Measurements from ENCODE around the gene ARID2.

ARID2 gene, protein sequence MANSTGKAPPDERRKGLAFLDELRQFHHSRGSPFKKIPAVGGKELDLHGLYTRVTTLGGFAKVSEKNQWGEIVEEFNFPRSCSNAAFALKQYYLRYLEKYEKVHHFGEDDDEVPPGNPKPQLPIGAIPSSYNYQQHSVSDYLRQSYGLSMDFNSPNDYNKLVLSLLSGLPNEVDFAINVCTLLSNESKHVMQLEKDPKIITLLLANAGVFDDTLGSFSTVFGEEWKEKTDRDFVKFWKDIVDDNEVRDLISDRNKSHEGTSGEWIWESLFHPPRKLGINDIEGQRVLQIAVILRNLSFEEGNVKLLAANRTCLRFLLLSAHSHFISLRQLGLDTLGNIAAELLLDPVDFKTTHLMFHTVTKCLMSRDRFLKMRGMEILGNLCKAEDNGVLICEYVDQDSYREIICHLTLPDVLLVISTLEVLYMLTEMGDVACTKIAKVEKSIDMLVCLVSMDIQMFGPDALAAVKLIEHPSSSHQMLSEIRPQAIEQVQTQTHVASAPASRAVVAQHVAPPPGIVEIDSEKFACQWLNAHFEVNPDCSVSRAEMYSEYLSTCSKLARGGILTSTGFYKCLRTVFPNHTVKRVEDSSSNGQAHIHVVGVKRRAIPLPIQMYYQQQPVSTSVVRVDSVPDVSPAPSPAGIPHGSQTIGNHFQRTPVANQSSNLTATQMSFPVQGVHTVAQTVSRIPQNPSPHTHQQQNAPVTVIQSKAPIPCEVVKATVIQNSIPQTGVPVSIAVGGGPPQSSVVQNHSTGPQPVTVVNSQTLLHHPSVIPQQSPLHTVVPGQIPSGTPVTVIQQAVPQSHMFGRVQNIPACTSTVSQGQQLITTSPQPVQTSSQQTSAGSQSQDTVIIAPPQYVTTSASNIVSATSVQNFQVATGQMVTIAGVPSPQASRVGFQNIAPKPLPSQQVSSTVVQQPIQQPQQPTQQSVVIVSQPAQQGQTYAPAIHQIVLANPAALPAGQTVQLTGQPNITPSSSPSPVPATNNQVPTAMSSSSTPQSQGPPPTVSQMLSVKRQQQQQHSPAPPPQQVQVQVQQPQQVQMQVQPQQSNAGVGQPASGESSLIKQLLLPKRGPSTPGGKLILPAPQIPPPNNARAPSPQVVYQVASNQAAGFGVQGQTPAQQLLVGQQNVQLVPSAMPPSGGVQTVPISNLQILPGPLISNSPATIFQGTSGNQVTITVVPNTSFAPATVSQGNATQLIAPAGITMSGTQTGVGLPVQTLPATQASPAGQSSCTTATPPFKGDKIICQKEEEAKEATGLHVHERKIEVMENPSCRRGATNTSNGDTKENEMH (N-terminal part only)

GRCh38 chr12:45729233-45730083 lies at the start of gene ARID2:
TSS of gene ARID2 (plus strand) at chr12:45729706. CDS start at chr12:45729837, 131 bp downstream.
- CTCF ChIA-PET: interaction anchor here (0.6 to 0.9 kb wide), 5 partner anchors 38 to 425 kb away, joined by 3 read pairs; no protein-coding TSS in a partner anchor
- peak; percentile 45 for DNase-seq (ENCODE audit: low spot score)
- POLR2A ChIA-PET (ENCODE audit: low non-redundant PET): interaction anchor here (0.6 kb wide), 1 partner anchor 263 kb away, joined by 5 read pairs; no protein-coding TSS in a partner anchor
- TF ChIP-seq CTCF (conservative IDR thresholded peaks at IDR 0.05; ENCODE audit: low read depth): no peak
- H3K27ac ChIP-seq: peak within 1 kb of the TSS; percentile 99

DNA sequence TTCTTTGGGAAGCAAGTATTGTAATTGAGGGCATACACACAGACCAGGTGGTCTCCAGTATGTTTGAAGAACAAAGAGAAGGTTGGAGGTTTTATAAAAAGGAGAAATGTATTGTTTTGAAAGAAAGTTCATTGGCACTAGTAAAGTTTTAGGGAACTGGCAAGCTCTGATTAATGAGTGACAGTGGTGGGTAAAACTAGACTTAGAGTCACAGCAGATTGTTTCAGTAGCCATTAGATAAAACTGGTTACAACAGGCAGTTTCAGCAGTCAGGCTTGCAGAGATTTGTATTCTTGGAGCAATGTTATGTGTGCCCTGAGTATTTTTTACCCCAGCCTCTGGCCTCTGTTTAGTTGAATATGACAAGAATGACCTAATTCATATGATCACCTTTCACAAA lies 49.1 kb upstream of the ARID2 start:
- ChIA-PET POLR2A (ENCODE audit: low non-redundant PET) (no interaction called here), CTCF (no interaction called here)
- H3K27ac ChIP-seq: no peak overlapping the region
- TF ChIP-seq CTCF (conservative IDR thresholded peaks at IDR 0.05; ENCODE audit: low read depth): no peak
- DNase-seq (ENCODE audit: low spot score): no peak

DNA sequence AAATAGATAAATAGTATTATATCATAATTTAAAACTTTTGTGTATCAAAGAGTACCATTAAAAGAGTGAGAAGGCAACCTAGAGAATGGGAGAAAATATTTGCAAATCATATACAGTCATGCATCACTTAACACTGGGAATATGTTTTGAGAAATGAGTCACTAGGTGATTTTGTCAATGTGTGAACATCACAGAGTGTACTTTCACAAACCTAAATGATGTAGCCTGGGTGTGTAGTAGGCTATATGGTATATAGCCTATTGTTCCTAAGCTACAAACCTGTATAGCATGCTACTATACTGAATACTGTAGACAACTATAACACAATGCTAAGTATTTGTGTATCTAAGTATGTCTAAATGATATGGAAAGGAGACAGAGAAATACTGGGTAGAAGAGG lies 48.0 kb upstream of the ARID2 start:
- no peak for TF ChIP-seq CTCF (conservative IDR thresholded peaks at IDR 0.05; ENCODE audit: low read depth)
- POLR2A ChIA-PET (ENCODE audit: low non-redundant PET): no interaction called here
- DNase-seq (ENCODE audit: low spot score): no peak
- CTCF ChIA-PET: interaction anchor here (0.7 to 0.9 kb wide), 2 partner anchors 138 to 192 kb away, joined by 3 read pairs; no protein-coding TSS in a partner anchor
- no peak overlapping the region for H3K27ac ChIP-seq

- CTCF ChIA-PET: no interaction called here
- no peak for DNase-seq (ENCODE audit: low spot score)
- no peak overlapping the region for H3K27ac ChIP-seq
- POLR2A ChIA-PET (ENCODE audit: low non-redundant PET): no interaction called here
- no peak for TF ChIP-seq CTCF (conservative IDR thresholded peaks at IDR 0.05; ENCODE audit: low read depth)
Observed at GRCh38 chr12:45685680-45686079, 43.8 kb upstream of the ARID2 start.

DNA sequence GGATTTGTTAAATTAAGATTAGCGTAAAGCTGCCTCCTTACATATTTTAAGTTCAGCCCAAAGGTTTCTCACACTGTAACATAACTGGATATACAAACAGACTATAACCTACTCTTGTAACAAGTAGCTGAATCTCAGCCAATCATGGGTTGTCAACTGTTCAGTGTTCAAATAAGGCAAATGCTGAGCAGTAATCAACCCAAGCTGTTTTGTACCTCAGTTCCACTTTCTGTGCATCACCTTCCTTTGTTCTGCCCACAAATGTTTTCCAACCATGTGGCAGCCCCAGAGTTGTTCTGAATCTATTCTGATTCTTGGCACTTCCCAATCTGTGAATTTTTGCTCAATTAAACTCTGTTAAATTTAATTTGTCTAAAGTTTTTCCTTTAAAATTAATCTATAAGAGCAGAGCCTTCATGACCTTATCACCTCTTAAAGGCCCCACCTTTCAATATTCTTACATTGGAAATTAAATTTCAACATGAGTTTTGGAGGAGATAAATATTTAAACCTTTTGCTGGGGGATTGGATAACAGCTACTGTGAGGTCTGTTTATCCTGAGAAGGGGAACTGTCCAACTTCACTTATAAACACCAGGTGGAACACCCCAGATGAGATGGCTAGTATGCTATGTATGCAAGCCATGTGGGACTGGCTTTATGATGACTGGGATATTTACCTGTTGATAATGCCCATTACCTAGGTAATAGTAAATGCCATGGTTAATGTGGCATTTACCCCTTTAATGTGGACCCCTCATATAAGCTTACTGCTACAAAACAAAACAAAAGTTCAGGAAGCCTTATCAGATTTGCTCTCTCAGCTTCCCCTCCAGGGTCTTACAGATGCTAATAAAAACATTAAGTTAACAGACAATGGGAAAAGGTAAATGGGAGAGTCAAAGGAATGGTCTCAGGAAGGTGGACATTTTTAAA lies 42.2 kb upstream of the ARID2 start:
- TF ChIP-seq CTCF (conservative IDR thresholded peaks at IDR 0.05; ENCODE audit: low read depth): no peak
- ChIA-PET POLR2A (ENCODE audit: low non-redundant PET) (no interaction called here), CTCF (no interaction called here)
- no peak overlapping the region for H3K27ac ChIP-seq
- DNase-seq (ENCODE audit: low spot score): no peak

Measured in RWPE1 (cell line).